MCF 10A (cell line): ENCODE data around the gene CDK17. TPM values are rescaled to one million over a fixed set of nuclear protein-coding genes. Genes with fewer than 3 reads are reported as not detected.

Experiments used
- BruUV-seq: library from RNA; stranded (reverse); fragments of 400-500 nt; replicated peaks from 2 replicates; lab custom pipeline; 2021; lab: Mats Ljungman, UMichigan
- CTCF ChIA-PET: fragments of 300-600 bp; sonication (Branson Sonifier 250); formaldehyde crosslinking; extraction: SDS; loops from one replicate; lab custom pipeline; 2021; ENCODE audit warnings: antibody characterized with exemption, inconsistent platforms; lab: Yijun Ruan, JAX
- POLR2A ChIA-PET: fragments of 300-600, 350-650 bp; sonication (Branson Sonifier 250); formaldehyde crosslinking; extraction: SDS; loops from one replicate; lab custom pipeline; 2020; ENCODE audit warnings: antibody characterized with exemption, inconsistent platforms; lab: Yijun Ruan, JAX
- DNase-seq: peaks from one replicate; pipeline ENCODE4 v3.0.0-alpha.2; 2018; ENCODE audit not compliant: unreplicated experiment
- H3K27ac Mint-ChIP-seq: one replicate; pipeline ENCODE4 v1.8.0; 2022; ENCODE audit warnings: mild to moderate bottlenecking, low read depth, mixed read lengths; ENCODE audit not compliant: unreplicated experiment
- H3K27me3 Mint-ChIP-seq: one replicate; pipeline ENCODE4 v1.8.0; 2022; ENCODE audit warnings: mixed read lengths; ENCODE audit not compliant: insufficient read depth, unreplicated experiment
- H3K36me3 Mint-ChIP-seq: one replicate; pipeline ENCODE4 v1.8.0; 2022; ENCODE audit warnings: mild to moderate bottlenecking, moderate library complexity, mixed read lengths; ENCODE audit not compliant: insufficient read depth, unreplicated experiment
- H3K4me1 Mint-ChIP-seq: one replicate; pipeline ENCODE4 v1.8.0; 2022; ENCODE audit warnings: mixed read lengths; ENCODE audit not compliant: insufficient read depth, unreplicated experiment
- H3K4me3 Mint-ChIP-seq: one replicate; pipeline ENCODE4 v1.8.0; 2022; ENCODE audit warnings: mild to moderate bottlenecking, moderate library complexity, mixed read lengths; ENCODE audit not compliant: unreplicated experiment
- H3K9me3 Mint-ChIP-seq: one replicate; pipeline ENCODE4 v1.8.0; 2022; ENCODE audit warnings: mixed read lengths; ENCODE audit not compliant: unreplicated experiment
- CTCF ChIP-seq: fragments of 200-600 bp; IDR thresholded peaks from one replicate; pipeline ENCODE4 v1.8.0; 2022; ENCODE audit warnings: antibody characterized with exemption, mild to moderate bottlenecking; ENCODE audit not compliant: unreplicated experiment
- intact Hi-C: fragments of 100-400 bp; cut with micrococcal nuclease; formaldehyde crosslinking; loops from 2 replicates; pipeline ENCODE4 v1.14.1; 2022
- total RNA-seq: library from RNA; stranded (reverse); gene quantifications from 2 replicates; pipeline ENCODE4 v1.2.3, GENCODE V29; 2022

Gene CDK17
- total RNA-seq, 1 experiment from 2014 or later: 49.8 TPM

GRCh38 chr12:96354844-96355534 is 45.2 kb downstream of the CDK17 start:
- Mint-ChIP-seq H3K27me3 (no peaks in the 10 kb centered on the region), H3K4me3 (no peak overlapping the region), H3K4me1 (peaks cover 28% of the 10 kb centered on the region), H3K36me3 (no peaks in the 10 kb centered on the region), H3K9me3 (no peaks in the 10 kb centered on the region), H3K27ac (no peak overlapping the region)
- CTCF ChIA-PET: interaction anchor here (0.6 kb wide), 1 partner anchor 154 kb away, joined by 3 read pairs; no protein-coding TSS in a partner anchor
- intact Hi-C loops: no loop called here
- no peak for TF ChIP-seq CTCF
- DNase-seq: no peak
- POLR2A ChIA-PET: interaction anchor here (0.7 to 1.8 kb wide), 3 partner anchors 42 to 552 kb away, joined by 3 to 4 read pairs (median 3); partner anchors contain the start of gene NEDD1
- BruUV-seq: no TSS peak

GRCh38 chr12:96354326-96354725 is 45.9 kb downstream of the CDK17 start:
- intact Hi-C loops: no loop called here
- BruUV-seq: no TSS peak
- ChIA-PET POLR2A (interaction anchor here (0.7 to 1.8 kb wide), 3 partner anchors 43 to 553 kb away, joined by 3 to 4 read pairs (median 3); partner anchors contain the start of gene NEDD1), CTCF (no interaction called here)
- TF ChIP-seq CTCF: no peak
- DNase-seq: no peak
- Mint-ChIP-seq H3K4me3 (no peak overlapping the region), H3K27ac (no peak overlapping the region), H3K4me1 (peaks cover 28% of the 10 kb centered on the region), H3K9me3 (no peaks in the 10 kb centered on the region), H3K27me3 (no peaks in the 10 kb centered on the region), H3K36me3 (no peaks in the 10 kb centered on the region)

- Mint-ChIP-seq H3K27ac (peak overlapping the region; percentile 63), H3K36me3 (no peaks in the 10 kb centered on the region), H3K27me3 (no peaks in the 10 kb centered on the region), H3K4me3 (no peak overlapping the region), H3K9me3 (no peaks in the 10 kb centered on the region), H3K4me1 (peaks cover 39% of the 10 kb centered on the region)
- no peak for DNase-seq
- POLR2A ChIA-PET: interaction anchor here (1.5 kb wide), 1 partner anchor 47 kb away, joined by 3 read pairs; no protein-coding TSS in a partner anchor
- TF ChIP-seq CTCF: no peak
- intact Hi-C loops: no loop called here
- BruUV-seq: no TSS peak
- CTCF ChIA-PET: interaction anchor here (0.5 kb wide), 1 partner anchor 19 kb away, joined by 5 read pairs; no protein-coding TSS in a partner anchor
Observed at GRCh38 chr12:96352161-96352835, 47.9 kb downstream of the CDK17 start.

GRCh38 chr12:96350982-96351381 is 49.3 kb downstream of the CDK17 start:
- no peak for DNase-seq
- ChIA-PET POLR2A (interaction anchor here (1.5 kb wide), 1 partner anchor 48 kb away, joined by 3 read pairs; no protein-coding TSS in a partner anchor), CTCF (no interaction called here)
- H3K4me1 Mint-ChIP-seq: peaks cover 46% of the 10 kb centered on the region
- H3K9me3 Mint-ChIP-seq: no peaks in the 10 kb centered on the region
- no peak overlapping the region for H3K27ac Mint-ChIP-seq
- no peak overlapping the region for H3K4me3 Mint-ChIP-seq
- H3K36me3 Mint-ChIP-seq: no peaks in the 10 kb centered on the region
- no peaks in the 10 kb centered on the region for H3K27me3 Mint-ChIP-seq
- BruUV-seq: no TSS peak
- intact Hi-C loops: no loop called here
- no peak for TF ChIP-seq CTCF
